Left lung (tissue), 10 donors: ENCODE data around the gene LIN9. TPM values are rescaled to one million over a fixed set of nuclear protein-coding genes. Genes with fewer than 3 reads are reported as not detected.

ENCODE experiments used
- ATAC-seq: fragments of 200-7000 bp; cut with Tn5 transposase; one replicate; pipeline ENCODE4 v1.9.1; 2020; ENCODE audit warnings: moderate library complexity
- DNase-seq, 4 donors: peaks; one replicate each; pipeline ENCODE4 v3.0.0-alpha.2; 2013 to 2020
- H3K27ac ChIP-seq, 2 donors: fragments of 200-600 bp; sonication (generic) in 1 of 2; one replicate each; pipeline versions ENCODE4 v1.5.0 to v1.8.0; 2020 to 2021
- H3K27me3 ChIP-seq, 2 donors: fragments of 200-600 bp; sonication (generic) in 1 of 2; one replicate each; pipeline versions ENCODE4 v1.5.0 to v1.8.0; 2020 to 2021
- H3K36me3 ChIP-seq, 2 donors: fragments of 200-600 bp; sonication (generic) in 1 of 2; one replicate each; pipeline versions ENCODE4 v1.5.0 to v1.8.0; 2020 to 2021
- H3K4me1 ChIP-seq, 2 donors: fragments of 200-600 bp; one replicate each; pipeline ENCODE4 v1.8.0; 2021
- H3K4me3 ChIP-seq, 2 donors: fragments of 200-600 bp; sonication (generic) in 1 of 2; one replicate each; pipeline versions ENCODE4 v1.5.0 to v1.8.0; 2020 to 2021; ENCODE audit warnings: mild to moderate bottlenecking in 1 of 2
- H3K9me3 ChIP-seq, 2 donors: fragments of 200-600 bp; sonication (generic) in 1 of 2; one replicate each; pipeline versions ENCODE4 v1.5.0 to v1.8.0; 2020 to 2021
- CTCF ChIP-seq, 2 donors: fragments of 200-600 bp; sonication (generic) in 1 of 2; IDR thresholded peaks; one replicate each; pipeline versions ENCODE4 v1.5.0 to v1.8.0; 2021; ENCODE audit warnings: antibody characterized with exemption in 2 of 2
- intact Hi-C, 2 donors: fragments of 100-400 bp; cut with DNase I; formaldehyde crosslinking; loops; one replicate each; pipeline versions ENCODE4 v1.11.2 to v1.14.2; 2022
- polyA plus RNA-seq, 6 donors: library from polyadenylated mRNA; unstranded; fragments of 120-200 nt; gene quantifications; one replicate each; pipeline ENCODE4 v1.2.1, GENCODE V29; 2013; ENCODE audit not compliant: insufficient read length in 6 of 6
- total RNA-seq, 2 donors: library from RNA; stranded (reverse); fragmentation: NEBNext Ultra II Directional; extraction: Animal tissue kit (Norgen Biotek cat#: 25700); gene quantifications; one replicate each; pipeline ENCODE4 v1.2.1, GENCODE V29; 2021
- donor health status: DM: no; HTN: yes; CAD: no.
- donor health status: DM: no; HTN: no; CAD: no.

LIN9 gene
- total and polyA plus RNA-seq, 8 donors = 3.7 to 14.7 (median 11.5) TPM

GRCh38 chr1:226353698-226354525 lies 44.9 kb upstream of the LIN9 start:
- no peak for DNase-seq
- peaks cover 0 to 31% of the 10 kb centered on the region in 2 donors for H3K36me3 ChIP-seq
- TF ChIP-seq CTCF (IDR thresholded peaks at IDR 0.05) = no peak
- H3K4me3 ChIP-seq = no peak overlapping the region
- H3K4me1 ChIP-seq = no peaks in the 10 kb centered on the region
- intact Hi-C loops = no loop called here
- H3K27me3 ChIP-seq = no peaks in the 10 kb centered on the region
- H3K27ac ChIP-seq = no peak overlapping the region
- ATAC-seq = no peak
- H3K9me3 ChIP-seq = no peaks in the 10 kb centered on the region

GRCh38 chr1:226351709-226352108 lies 42.7 kb upstream of the LIN9 start:
- H3K27ac ChIP-seq = no peak overlapping the region
- no peaks in the 10 kb centered on the region for H3K27me3 ChIP-seq
- ATAC-seq = no peak
- intact Hi-C loops = no loop called here
- TF ChIP-seq CTCF (IDR thresholded peaks at IDR 0.05) = no peak
- peaks cover 0 to 11% of the 10 kb centered on the region in 2 donors for H3K36me3 ChIP-seq
- no peaks in the 10 kb centered on the region for H3K9me3 ChIP-seq
- no peaks in the 10 kb centered on the region for H3K4me1 ChIP-seq
- H3K4me3 ChIP-seq = no peak overlapping the region
- no peak for DNase-seq

GRCh38 chr1:226350519-226350865 lies 41.5 kb upstream of the LIN9 start:
- H3K36me3 ChIP-seq = no peaks in the 10 kb centered on the region
- no peak for TF ChIP-seq CTCF (IDR thresholded peaks at IDR 0.05)
- ATAC-seq = no peak
- no peaks in the 10 kb centered on the region for H3K27me3 ChIP-seq
- H3K9me3 ChIP-seq = no peaks in the 10 kb centered on the region
- no peak for DNase-seq
- H3K4me1 ChIP-seq = no peaks in the 10 kb centered on the region
- H3K4me3 ChIP-seq = no peak overlapping the region
- H3K27ac ChIP-seq = no peak overlapping the region
- intact Hi-C loops = no loop called here

- no peak for TF ChIP-seq CTCF (IDR thresholded peaks at IDR 0.05)
- Histone ChIP-seq H3K9me3 (no peaks in the 10 kb centered on the region), H3K27me3 (no peaks in the 10 kb centered on the region), H3K4me1 (no peaks in the 10 kb centered on the region), H3K4me3 (no peak overlapping the region), H3K27ac (no peak overlapping the region), H3K36me3 (no peaks in the 10 kb centered on the region)
- DNase-seq (no peak), ATAC-seq (no peak)
- intact Hi-C loops = no loop called here
Observed at GRCh38 chr1:226349801-226350518, 41.0 kb upstream of the LIN9 start.

- DNase-seq = no peak
- no peak for TF ChIP-seq CTCF (IDR thresholded peaks at IDR 0.05)
- Histone ChIP-seq H3K4me1 (no peaks in the 10 kb centered on the region), H3K9me3 (no peaks in the 10 kb centered on the region), H3K36me3 (no peaks in the 10 kb centered on the region), H3K27me3 (no peaks in the 10 kb centered on the region), H3K27ac (no peak overlapping the region), H3K4me3 (no peak overlapping the region)
- ATAC-seq = no peak
- intact Hi-C loops = no loop called here
Observed at GRCh38 chr1:226349081-226349480, 40.1 kb upstream of the LIN9 start.
